GM03348 (cell line): ENCODE results near the gene ALPG.
"Not testable (repeated sequence)": the region's sequence is repeated elsewhere in the genome, so short reads cannot be mapped to it uniquely, and the experiment has no call there.

ENCODE experiments used
- DNase-seq: peaks from one replicate; pipeline ENCODE4 v3.0.0; 2012; ENCODE audit warnings: low spot score

Gene ALPG

GRCh38 chr2:232419245-232420072, 12.8 kb downstream of the ALPG start:
- DNase-seq, result no peak

- DNase-seq, result no peak
These were observed 13.4 kb downstream of the ALPG start for GRCh38 chr2:232420073-232420454.

GRCh38 chr2:232420463-232421188, 14.0 kb downstream of the ALPG start:
- DNase-seq, result peak; percentile 31

- DNase-seq, result no peak
These were observed 14.6 kb downstream of the ALPG start for GRCh38 chr2:232421189-232421785.

GRCh38 chr2:232422051-232422450, 15.4 kb downstream of the ALPG start:
- no peak for DNase-seq

- DNase-seq, result not testable (repeated sequence)
These were observed 16.4 kb downstream of the ALPG start for GRCh38 chr2:232422996-232423395.

GRCh38 chr2:232423407-232423806, 16.8 kb downstream of the ALPG start:
- not testable (repeated sequence) for DNase-seq

GRCh38 chr2:232431705-232432590, 25.3 kb downstream of the ALPG start:
- no peak for DNase-seq

- DNase-seq, result no peak
These were observed 26.0 kb downstream of the ALPG start for GRCh38 chr2:232432598-232433184.

GRCh38 chr2:232433622-232434021, 27.0 kb downstream of the ALPG start:
- not testable (repeated sequence) for DNase-seq

- peak; percentile 6 for DNase-seq
These were observed 27.4 kb downstream of the ALPG start for GRCh38 chr2:232434091-232434490.

GRCh38 chr2:232434563-232435374, 28.1 kb downstream of the ALPG start:
- DNase-seq, result peak; percentile 9

GRCh38 chr2:232435375-232435648, 28.7 kb downstream of the ALPG start:
- peak; percentile 7 for DNase-seq

- peak; percentile 5 for DNase-seq
These were observed 29.2 kb downstream of the ALPG start for GRCh38 chr2:232435805-232436204.

GRCh38 chr2:232436381-232437194, 29.9 kb downstream of the ALPG start:
- DNase-seq, result peak; percentile 21

- peak; percentile 3 for DNase-seq
These were observed 30.5 kb downstream of the ALPG start for GRCh38 chr2:232437195-232437571.

GRCh38 chr2:232438091-232438490, 31.4 kb downstream of the ALPG start:
- DNase-seq, result peak; percentile 4

GRCh38 chr2:232438951-232439757, 32.5 kb downstream of the ALPG start:
- no peak for DNase-seq

GRCh38 chr2:232439758-232440135, 33.1 kb downstream of the ALPG start:
- no peak for DNase-seq
